ENCODE data around the gene RIC8B. TPM values are rescaled to one million over a fixed set of nuclear protein-coding genes. Genes with fewer than 3 reads are reported as not detected.

The RIC8B gene
- total and polyA plus RNA-seq, 2 of the 8 experiments (the other 6 are each of a cell fraction or from before 2014, with no cell fraction given) = 8.2 to 25.3 TPM

DNA sequence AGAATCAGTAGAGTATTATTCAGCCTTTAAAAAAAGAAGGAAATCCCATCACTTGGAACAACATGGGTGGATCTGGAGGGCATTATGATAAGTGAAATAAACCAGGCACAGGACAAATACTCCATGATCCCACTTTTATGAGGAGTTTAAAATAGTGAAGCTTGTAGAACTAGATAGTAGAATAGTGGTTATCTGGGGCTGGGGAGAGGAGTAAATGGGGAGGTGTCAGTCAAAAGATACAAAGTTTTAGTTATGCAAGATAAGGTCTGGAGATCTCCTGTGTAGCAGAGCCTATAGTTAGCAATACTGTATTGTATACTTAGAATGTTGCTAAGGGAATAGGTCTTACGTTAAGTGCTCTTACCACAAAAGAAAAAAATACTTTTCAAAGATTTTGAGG, 64.9 kb downstream of the RIC8B start (continued):
- no peak for TF ChIP-seq CHD7 (IDR thresholded peaks at IDR 0.05; ENCODE audit: insufficient replicate concordance, low read length)
- TF ChIP-seq RXRA (IDR thresholded peaks at IDR 0.05; ENCODE audit: insufficient read depth, low read depth, low read length) = no peak
- TF ChIP-seq, protein P1, sequence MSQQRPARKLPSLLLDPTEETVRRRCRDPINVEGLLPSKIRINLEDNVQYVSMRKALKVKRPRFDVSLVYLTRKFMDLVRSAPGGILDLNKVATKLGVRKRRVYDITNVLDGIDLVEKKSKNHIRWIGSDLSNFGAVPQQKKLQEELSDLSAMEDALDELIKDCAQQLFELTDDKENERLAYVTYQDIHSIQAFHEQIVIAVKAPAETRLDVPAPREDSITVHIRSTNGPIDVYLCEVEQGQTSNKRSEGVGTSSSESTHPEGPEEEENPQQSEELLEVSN (IDR thresholded peaks at IDR 0.05) = no peak
- no peak for TF ChIP-seq CTCF (IDR thresholded peaks at IDR 0.05; ENCODE audit: control extremely low read depth in 1 of 3, insufficient read depth in 1 of 3, low read depth in 1 of 3, low read length in 3 of 3)
- no peak for TF ChIP-seq RFX5 (IDR thresholded peaks at IDR 0.05; ENCODE audit: borderline replicate concordance, low read depth, low read length)
- no peak for TF ChIP-seq ZNF274 (IDR thresholded peaks at IDR 0.05; ENCODE audit: borderline replicate concordance, extremely low read depth, low read length)
- no peak for TF ChIP-seq RAD21 (IDR thresholded peaks at IDR 0.05 in 1 of 2, conservative IDR thresholded peaks at IDR 0.05 in 1 of 2; ENCODE audit: low read depth in 2 of 2, low read length in 2 of 2)
- no peak for TF ChIP-seq TCF12 (IDR thresholded peaks at IDR 0.05; ENCODE audit: low read depth, low read length)
